NCI-H2107 treated with DMSO at 0.1 percent for 48 hours (cell line): ENCODE data around the gene ALDH9A1.

ENCODE experiments used
- DNase-seq: peaks from one replicate; lab custom pipeline; 2025; ENCODE audit not compliant: unreplicated experiment; lab: John Stamatoyannopoulos, UW

The ALDH9A1 gene

DNA sequence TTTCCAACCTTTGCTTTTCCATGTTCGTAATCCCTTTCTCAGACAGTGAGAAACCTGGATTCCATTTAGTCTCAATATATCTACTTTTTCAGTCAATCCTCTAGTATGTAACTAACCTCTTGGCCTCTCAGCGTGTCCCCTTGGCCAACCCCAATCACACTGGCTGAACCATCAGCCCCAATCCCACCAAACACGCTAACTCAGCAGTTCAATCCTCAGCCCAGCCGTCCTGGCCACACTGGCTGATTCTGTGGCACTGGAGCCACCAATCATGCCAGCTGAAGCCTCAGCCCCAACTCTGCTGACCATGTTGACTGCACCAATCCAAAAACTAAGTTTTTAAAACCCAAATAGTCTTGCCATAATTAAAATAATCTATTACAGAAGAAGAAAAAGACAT lies 73.9 kb downstream of the ALDH9A1 start:
- DNase-seq, result no peak

DNA sequence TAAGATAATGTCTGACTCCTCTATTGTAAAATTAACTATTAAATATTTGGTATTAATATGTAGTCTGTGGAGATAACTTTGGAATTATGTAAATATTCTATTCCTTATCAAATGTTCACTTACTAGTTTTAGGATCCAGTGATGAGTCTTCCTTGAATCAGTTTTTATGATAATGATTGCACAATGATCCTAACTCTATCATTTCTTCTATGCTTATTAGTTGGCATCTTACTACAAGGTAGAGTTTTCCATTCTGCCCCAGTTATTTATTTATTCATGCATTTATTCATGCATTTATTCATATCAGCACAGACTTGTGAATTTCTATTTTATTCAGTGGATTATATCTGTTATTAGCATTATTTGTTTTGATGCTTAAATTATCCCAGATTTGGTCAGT lies 74.7 kb downstream of the ALDH9A1 start:
- DNase-seq, result no peak

GRCh38 chr1:165619647-165620151 lies 78.7 kb downstream of the ALDH9A1 start:
- DNase-seq, result no peak

GRCh38 chr1:165616987-165617546 lies 81.3 kb downstream of the ALDH9A1 start:
- no peak for DNase-seq

- no peak for DNase-seq
These were observed 82.2 kb downstream of the ALDH9A1 start for GRCh38 chr1:165616054-165616612.
